ENCODE measurements around the gene CACNA1F. TPM values are rescaled to one million over a fixed set of nuclear protein-coding genes. Genes with fewer than 3 reads are reported as not detected.
A peak's percentile ranks its signal among the peaks of the same experiment; 100 is the strongest.

The CACNA1F gene
- total RNA-seq, 1 experiment from 2014 or later = not detected

- H4K20me1 ChIP-seq (ENCODE audit: insufficient read depth) = no peaks in the 10 kb centered on the region
- H3K4me3 ChIP-seq = peak overlapping the region; percentile 57; the same call in 1 of the 2 replicates
- H3K4me2 ChIP-seq = peak overlapping the region; percentile 54; the same call in 1 of the 2 replicates
- no TSS peak for BruUV-seq (replicated peaks)
- no peaks in the 10 kb centered on the region for H3K9me3 ChIP-seq (ENCODE audit: insufficient read depth, low read depth)
- TF ChIP-seq EZH2 (IDR thresholded peaks at IDR 0.05; ENCODE audit: low read depth) (no peak), CTCF (conservative IDR thresholded peaks at IDR 0.05) (no peak)
- H3K79me2 ChIP-seq (ENCODE audit: low read depth) = no peaks in the 10 kb centered on the region
- no peaks in the 10 kb centered on the region for H3K36me3 ChIP-seq (ENCODE audit: low read depth)
- H3F3A ChIP-seq (ENCODE audit: insufficient read depth, low read depth) = no peaks in the 10 kb centered on the region
- H3K9me2 ChIP-seq (ENCODE audit: insufficient read depth) = no peaks in the 10 kb centered on the region
- DNase-seq = peak; percentile 79 to 95
- peak overlapping the region; percentile 60; the same call in 1 of the 2 replicates for H3K27ac ChIP-seq
- intact Hi-C loops (cut with micrococcal nuclease; ENCODE audit: unreplicated experiment) = loop anchor here (2.0 kb wide), 1 partner anchor 78 kb away; the partner anchor contains the start of gene PPP1R3F
- H2AFZ ChIP-seq = 0 out of 2 replicates have a peak overlapping the region, but pooled peaks have one; percentile 48
- H3K27me3 ChIP-seq (ENCODE audit: insufficient read depth, low read depth) = no peaks in the 10 kb centered on the region
- POLR2A ChIA-PET (ENCODE audit: unreplicated experiment) = interaction anchor here (0.5 to 1.4 kb wide), 10 partner anchors 10 to 913 kb away, joined by 3 to 14 read pairs (median 6); partner anchors contain the start of genes CCDC22 and PPP1R3F
- CTCF ChIA-PET = interaction anchor here (1.0 kb wide), 1 partner anchor 35 kb away, joined by 3 read pairs; no protein-coding TSS in a partner anchor
- H3K4me1 ChIP-seq (replicated peaks; ENCODE audit: insufficient read depth) = no peaks in the 10 kb centered on the region
These were observed 42.1 kb downstream of the CACNA1F start for GRCh38 chrX:49190821-49191573.

GRCh38 chrX:49189606-49190005 is 43.5 kb downstream of the CACNA1F start:
- no TSS peak for BruUV-seq (replicated peaks)

More at GRCh38 chrX:49189606-49190005, 43.5 kb downstream of the CACNA1F start:
- H3K4me2 ChIP-seq = peak overlapping the region; percentile 38
- intact Hi-C loops (cut with micrococcal nuclease; ENCODE audit: unreplicated experiment) = loop anchor here (2.0 to 10.0 kb wide), 2 partner anchors 79 to 145 kb away; partner anchors contain the start of genes PPP1R3F and TFE3
- no peaks in the 10 kb centered on the region for H3K36me3 ChIP-seq (ENCODE audit: low read depth)
- TF ChIP-seq EZH2 (IDR thresholded peaks at IDR 0.05; ENCODE audit: low read depth) (no peak), CTCF (conservative IDR thresholded peaks at IDR 0.05) (no peak)
- H3K27ac ChIP-seq = no peak overlapping the region
- no peaks in the 10 kb centered on the region for H3K9me3 ChIP-seq (ENCODE audit: insufficient read depth, low read depth)
- no peaks in the 10 kb centered on the region for H3K27me3 ChIP-seq (ENCODE audit: insufficient read depth, low read depth)
- H3K79me2 ChIP-seq (ENCODE audit: low read depth) = 0 out of 2 replicates have a peak, but pooled peaks cover 6% of the 10 kb centered on the region
- no peaks in the 10 kb centered on the region for H3K4me1 ChIP-seq (replicated peaks; ENCODE audit: insufficient read depth)
- ChIA-PET POLR2A (ENCODE audit: unreplicated experiment) (interaction anchor here (0.7 to 0.9 kb wide), 2 partner anchors 22 to 79 kb away, joined by 5 to 12 read pairs; no protein-coding TSS in a partner anchor), CTCF (interaction anchor here (0.5 kb wide), 1 partner anchor 93 kb away, joined by 4 read pairs; no protein-coding TSS in a partner anchor)
- peak overlapping the region; percentile 49; the same call in 1 of the 2 replicates for H3K4me3 ChIP-seq
- H4K20me1 ChIP-seq (ENCODE audit: insufficient read depth) = no peaks in the 10 kb centered on the region
- no peaks in the 10 kb centered on the region for H3F3A ChIP-seq (ENCODE audit: insufficient read depth, low read depth)
- no peaks in the 10 kb centered on the region for H3K9me2 ChIP-seq (ENCODE audit: insufficient read depth)
- no peak for DNase-seq
- no peak overlapping the region for H2AFZ ChIP-seq
